ENCODE measurements around the gene STXBP6. TPM values are rescaled to one million over a fixed set of nuclear protein-coding genes. Genes with fewer than 3 reads are reported as not detected.

The STXBP6 gene
- total and polyA plus RNA-seq, 7 donors, result 7.1 to 32.8 (median 14.3) TPM

DNA sequence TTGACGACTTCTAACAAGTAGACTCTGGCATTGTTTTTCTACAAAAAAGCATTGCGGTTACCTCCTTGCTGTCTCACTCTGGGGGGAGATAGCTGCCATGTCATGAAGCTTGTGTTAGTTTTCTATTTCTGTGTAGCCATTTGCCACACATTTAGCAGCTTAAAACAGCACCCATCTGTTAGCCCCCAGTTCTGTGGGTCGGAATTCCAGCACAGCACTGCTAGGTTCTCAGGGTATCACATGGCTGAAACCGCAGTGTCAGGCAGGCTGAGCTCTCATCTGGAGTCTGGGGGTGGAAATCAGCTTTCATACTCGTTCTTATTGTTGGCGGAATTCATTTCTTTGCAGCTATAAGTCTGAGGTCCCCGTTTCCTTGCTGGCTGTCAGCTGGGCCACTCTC lies 19.9 kb upstream of the STXBP6 start:
- Histone ChIP-seq H3K27me3 (no peaks in the 10 kb centered on the region), H3K36me3 (no peaks in the 10 kb centered on the region), H3K27ac (no peak overlapping the region), H3K4me1 (no peaks in the 10 kb centered on the region), H3K4me3 (no peak overlapping the region), H3K9me3 (no peaks in the 10 kb centered on the region)
- TF ChIP-seq, protein P1, sequence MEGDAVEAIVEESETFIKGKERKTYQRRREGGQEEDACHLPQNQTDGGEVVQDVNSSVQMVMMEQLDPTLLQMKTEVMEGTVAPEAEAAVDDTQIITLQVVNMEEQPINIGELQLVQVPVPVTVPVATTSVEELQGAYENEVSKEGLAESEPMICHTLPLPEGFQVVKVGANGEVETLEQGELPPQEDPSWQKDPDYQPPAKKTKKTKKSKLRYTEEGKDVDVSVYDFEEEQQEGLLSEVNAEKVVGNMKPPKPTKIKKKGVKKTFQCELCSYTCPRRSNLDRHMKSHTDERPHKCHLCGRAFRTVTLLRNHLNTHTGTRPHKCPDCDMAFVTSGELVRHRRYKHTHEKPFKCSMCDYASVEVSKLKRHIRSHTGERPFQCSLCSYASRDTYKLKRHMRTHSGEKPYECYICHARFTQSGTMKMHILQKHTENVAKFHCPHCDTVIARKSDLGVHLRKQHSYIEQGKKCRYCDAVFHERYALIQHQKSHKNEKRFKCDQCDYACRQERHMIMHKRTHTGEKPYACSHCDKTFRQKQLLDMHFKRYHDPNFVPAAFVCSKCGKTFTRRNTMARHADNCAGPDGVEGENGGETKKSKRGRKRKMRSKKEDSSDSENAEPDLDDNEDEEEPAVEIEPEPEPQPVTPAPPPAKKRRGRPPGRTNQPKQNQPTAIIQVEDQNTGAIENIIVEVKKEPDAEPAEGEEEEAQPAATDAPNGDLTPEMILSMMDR (IDR thresholded peaks at IDR 0.05), result no peak
- no peak for TF ChIP-seq POLR2AphosphoS5 (IDR thresholded peaks at IDR 0.05)
- TF ChIP-seq EP300 (IDR thresholded peaks at IDR 0.05), result no peak
- TF ChIP-seq POLR2A (IDR thresholded peaks at IDR 0.05), result no peak
- 88 to 92% methylated on average over 7 of the region's 7 CpGs for WGBS, 2 donors
- intact Hi-C loops (cut with DNase I), result no loop called here
- no peak for DNase-seq

DNA sequence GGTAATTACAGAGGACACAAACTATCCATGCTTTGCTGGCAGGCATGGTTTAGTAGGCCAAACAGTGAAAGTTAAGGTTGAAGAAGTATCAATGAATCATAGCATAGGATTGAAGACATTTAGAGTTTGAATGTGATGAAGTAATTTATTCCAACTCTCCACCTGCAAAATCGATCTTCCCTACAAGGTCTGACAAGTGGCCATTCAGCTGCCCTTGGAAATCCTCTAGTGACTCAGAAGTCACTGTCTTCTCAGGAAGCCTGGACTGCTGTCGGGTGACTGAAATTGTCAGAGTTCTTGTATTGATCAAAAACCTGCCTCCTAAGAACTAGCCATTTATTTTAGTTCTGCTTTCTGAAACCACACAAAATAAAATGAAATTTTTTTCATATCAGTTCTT lies 17.7 kb upstream of the STXBP6 start:
- Histone ChIP-seq H3K27ac (no peak overlapping the region), H3K27me3 (no peaks in the 10 kb centered on the region), H3K4me1 (no peaks in the 10 kb centered on the region), H3K36me3 (no peaks in the 10 kb centered on the region), H3K9me3 (no peaks in the 10 kb centered on the region), H3K4me3 (no peak overlapping the region)
- TF ChIP-seq EP300 (IDR thresholded peaks at IDR 0.05), result no peak
- no peak for TF ChIP-seq POLR2AphosphoS5 (IDR thresholded peaks at IDR 0.05)
- no peak for TF ChIP-seq POLR2A (IDR thresholded peaks at IDR 0.05)
- TF ChIP-seq, protein P1 (IDR thresholded peaks at IDR 0.05), result no peak
- no peak for DNase-seq
- intact Hi-C loops (cut with DNase I), result no loop called here
- WGBS, 2 donors, result 87 to 88% methylated on average over 2 of the region's 2 CpGs

DNA sequence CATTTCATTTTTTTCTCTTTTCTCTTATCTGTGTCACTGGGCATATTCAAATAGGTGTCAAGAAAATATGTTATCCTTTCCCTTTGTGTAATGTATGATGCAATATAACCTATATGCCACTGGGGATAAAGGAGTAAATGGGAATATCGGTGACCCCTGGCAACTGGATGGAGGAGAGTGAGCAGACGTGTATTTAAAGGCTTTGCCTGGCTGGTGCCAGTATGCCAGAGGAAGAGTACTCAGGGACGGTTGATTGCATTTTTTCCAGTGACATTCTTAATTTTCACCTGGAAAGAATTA lies 12.0 kb upstream of the STXBP6 start:
- TF ChIP-seq, protein P1 (IDR thresholded peaks at IDR 0.05), result no peak
- TF ChIP-seq POLR2AphosphoS5 (IDR thresholded peaks at IDR 0.05) (no peak), EP300 (IDR thresholded peaks at IDR 0.05) (no peak), POLR2A (IDR thresholded peaks at IDR 0.05) (no peak)
- H3K4me3 ChIP-seq, result no peak overlapping the region
- intact Hi-C loops (cut with DNase I), result no loop called here
- 90 to 91% methylated on average over 3 of the region's 3 CpGs for WGBS, 2 donors
- H3K27me3 ChIP-seq, result no peaks in the 10 kb centered on the region
- no peaks in the 10 kb centered on the region for H3K36me3 ChIP-seq
- DNase-seq, result no peak
- no peaks in the 10 kb centered on the region for H3K4me1 ChIP-seq
- no peak overlapping the region for H3K27ac ChIP-seq
- no peaks in the 10 kb centered on the region for H3K9me3 ChIP-seq

DNA sequence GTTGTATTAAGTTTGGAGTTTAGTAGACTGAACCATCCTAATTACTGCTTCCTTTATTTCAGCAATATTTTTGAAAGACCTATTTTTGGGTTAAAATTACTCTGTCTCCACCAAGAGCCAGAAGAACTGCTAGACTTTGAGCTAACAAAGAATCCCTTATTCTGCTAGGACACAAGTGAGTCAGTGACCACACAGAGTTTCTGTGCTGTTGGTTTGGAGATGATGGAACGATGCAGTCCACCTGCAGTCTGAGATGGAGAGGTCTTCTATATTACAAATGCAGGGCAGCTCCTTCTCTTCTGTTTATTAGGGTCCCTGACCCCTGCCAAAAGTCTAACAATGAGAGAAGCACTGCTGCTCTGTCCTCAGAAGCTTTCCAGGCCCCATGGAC lies 6.7 kb upstream of the STXBP6 start:
- Histone ChIP-seq H3K4me3 (no peak overlapping the region), H3K9me3 (no peaks in the 10 kb centered on the region), H3K27me3 (no peaks in the 10 kb centered on the region), H3K27ac (no peak overlapping the region), H3K36me3 (no peaks in the 10 kb centered on the region), H3K4me1 (no peaks in the 10 kb centered on the region)
- TF ChIP-seq, protein P1 (IDR thresholded peaks at IDR 0.05), result no peak
- TF ChIP-seq POLR2AphosphoS5 (IDR thresholded peaks at IDR 0.05), result no peak
- TF ChIP-seq EP300 (IDR thresholded peaks at IDR 0.05), result no peak
- TF ChIP-seq POLR2A (IDR thresholded peaks at IDR 0.05), result no peak
- no peak for DNase-seq
- 84 to 92% methylated on average over 1 of the region's 1 CpG for WGBS, 2 donors
- intact Hi-C loops (cut with DNase I), result no loop called here

DNA sequence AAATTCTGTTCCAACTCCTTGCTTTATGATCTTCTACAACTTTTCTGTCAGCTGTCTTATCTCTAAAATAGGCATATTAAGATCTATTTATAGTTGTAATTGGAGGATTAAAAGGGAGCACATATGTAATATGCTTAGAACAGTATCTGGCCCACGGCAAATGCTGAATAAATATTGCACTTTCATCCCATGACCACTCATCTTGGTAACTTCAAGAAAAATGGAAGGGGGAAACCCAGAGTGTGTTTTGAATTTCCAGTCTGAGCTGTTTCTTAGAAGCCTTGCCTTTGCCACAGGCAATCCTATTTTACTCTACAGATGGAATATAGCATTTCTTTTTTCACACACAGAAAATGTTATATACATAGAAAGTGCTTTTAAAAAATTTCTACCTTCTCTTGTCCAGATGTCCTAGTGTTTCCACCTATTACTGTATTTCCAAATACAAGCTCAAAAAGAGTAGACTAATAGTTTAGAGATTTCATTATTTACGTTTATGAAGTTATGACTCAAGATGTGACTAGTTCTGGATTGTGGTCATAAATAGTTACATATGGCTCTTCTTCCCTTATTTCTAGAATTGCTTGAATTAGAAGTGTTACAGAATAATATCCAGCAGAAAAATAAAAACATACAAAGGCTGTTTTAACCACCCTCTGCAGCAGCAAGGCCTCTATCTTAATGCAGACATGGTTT lies 6.2 kb upstream of the STXBP6 start:
- H3K27me3 ChIP-seq, result no peaks in the 10 kb centered on the region
- TF ChIP-seq, protein P1 (IDR thresholded peaks at IDR 0.05), result no peak
- TF ChIP-seq POLR2A (IDR thresholded peaks at IDR 0.05) (no peak), EP300 (IDR thresholded peaks at IDR 0.05) (no peak), POLR2AphosphoS5 (IDR thresholded peaks at IDR 0.05) (no peak)
- no peak for DNase-seq
- H3K4me3 ChIP-seq, result no peak overlapping the region
- intact Hi-C loops (cut with DNase I), result no loop called here
- peaks cover 0 to 2% (median under 1%) of the 10 kb centered on the region in 4 donors for H3K4me1 ChIP-seq
- no peaks in the 10 kb centered on the region for H3K9me3 ChIP-seq
- 61 to 69% methylated on average over 2 of the region's 2 CpGs for whole genome bisulfite sequencing, 2 donors
- H3K36me3 ChIP-seq, result no peaks in the 10 kb centered on the region
- H3K27ac ChIP-seq, result no peak overlapping the region
